Measurements from ENCODE around the gene NDUFAF7.

- TF ChIP-seq CTCF (conservative IDR thresholded peaks at IDR 0.05 in 1 of 2, IDR thresholded peaks at IDR 0.05 in 1 of 2; ENCODE audit: extremely low read depth in 1 of 2, insufficient read depth in 1 of 2, low read depth in 1 of 2, low read length in 2 of 2), result no peak
- no peak for TF ChIP-seq EZH2 (IDR thresholded peaks at IDR 0.05; ENCODE audit: borderline replicate concordance, low read length)
Observed at GRCh38 chr2:37203708-37204107, 27.8 kb upstream of the NDUFAF7 start.

Measured in mammary epithelial cell (primary cell).